GM12872 (cell line): Measurements from ENCODE around the gene MYH2.

Experiments
- TF ChIP-seq, protein P1 (sequence below): IDR thresholded peaks from 3 replicates; pipeline ENCODE4 v1.5.1; 2011; ENCODE audit warnings: low read depth, mild to moderate bottlenecking, low read length, moderate library complexity; ENCODE audit not compliant: insufficient read depth

Gene MYH2

DNA sequence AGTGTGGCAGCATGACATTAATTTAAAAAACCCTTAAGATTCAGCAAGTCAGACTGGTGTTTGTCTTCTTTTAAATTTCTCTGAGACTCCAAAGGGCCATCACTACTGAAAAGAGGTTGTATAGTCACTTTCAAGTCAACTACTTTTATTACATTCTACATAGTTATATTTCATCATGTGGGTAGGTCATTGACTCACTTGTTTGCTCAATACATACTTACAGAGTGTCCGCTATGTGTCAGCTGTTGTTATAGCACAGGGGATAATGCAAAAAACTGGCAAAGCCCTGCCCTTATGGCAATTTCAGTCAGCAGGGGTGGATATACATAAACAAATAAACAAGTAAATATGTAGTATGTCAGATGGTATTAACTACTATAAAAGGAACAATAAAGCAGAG lies 77.6 kb downstream of the MYH2 start:
- TF ChIP-seq, protein P1, sequence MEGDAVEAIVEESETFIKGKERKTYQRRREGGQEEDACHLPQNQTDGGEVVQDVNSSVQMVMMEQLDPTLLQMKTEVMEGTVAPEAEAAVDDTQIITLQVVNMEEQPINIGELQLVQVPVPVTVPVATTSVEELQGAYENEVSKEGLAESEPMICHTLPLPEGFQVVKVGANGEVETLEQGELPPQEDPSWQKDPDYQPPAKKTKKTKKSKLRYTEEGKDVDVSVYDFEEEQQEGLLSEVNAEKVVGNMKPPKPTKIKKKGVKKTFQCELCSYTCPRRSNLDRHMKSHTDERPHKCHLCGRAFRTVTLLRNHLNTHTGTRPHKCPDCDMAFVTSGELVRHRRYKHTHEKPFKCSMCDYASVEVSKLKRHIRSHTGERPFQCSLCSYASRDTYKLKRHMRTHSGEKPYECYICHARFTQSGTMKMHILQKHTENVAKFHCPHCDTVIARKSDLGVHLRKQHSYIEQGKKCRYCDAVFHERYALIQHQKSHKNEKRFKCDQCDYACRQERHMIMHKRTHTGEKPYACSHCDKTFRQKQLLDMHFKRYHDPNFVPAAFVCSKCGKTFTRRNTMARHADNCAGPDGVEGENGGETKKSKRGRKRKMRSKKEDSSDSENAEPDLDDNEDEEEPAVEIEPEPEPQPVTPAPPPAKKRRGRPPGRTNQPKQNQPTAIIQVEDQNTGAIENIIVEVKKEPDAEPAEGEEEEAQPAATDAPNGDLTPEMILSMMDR: no peak
